HepG2 (cell line): Measurements from ENCODE around the gene CUL7. TPM values are rescaled to one million over a fixed set of nuclear protein-coding genes. Genes with fewer than 3 reads are reported as not detected.
A peak's percentile ranks its signal among the peaks of the same experiment; 100 is the strongest.

Source experiments
- ATF1 ChIP-seq: IDR thresholded peaks from 2 replicates; pipeline ENCODE4 v1.6.1; 2016; ENCODE audit warnings: mild to moderate bottlenecking, control low read depth
- CSRNP2 ChIP-seq: sonication (generic); formaldehyde crosslinking; conservative IDR thresholded peaks from 2 replicates; pipeline ENCODE4 v1.8.0; 2022; ENCODE audit warnings: low read depth, missing genetic modification reagents
- ETV5 ChIP-seq: IDR thresholded peaks from 2 replicates; pipeline ENCODE4 v1.6.1; 2018; ENCODE audit warnings: missing biosample characterization, missing genetic modification reagents, inconsistent platforms, borderline replicate concordance
- FOXO4 ChIP-seq: sonication (generic); formaldehyde crosslinking; conservative IDR thresholded peaks from 2 replicates; pipeline ENCODE4 v1.8.1; 2023; ENCODE audit warnings: missing genetic modification reagents
- HCFC1 ChIP-seq: fragments of 150-350 bp; IDR thresholded peaks from 2 replicates; pipeline ENCODE4 v1.6.1; 2014; ENCODE audit warnings: low read depth, low read length
- HIVEP1 ChIP-seq: sonication (generic); formaldehyde crosslinking; IDR thresholded peaks from 2 replicates; pipeline ENCODE4 v1.4.0; 2020; ENCODE audit warnings: mild to moderate bottlenecking, missing genetic modification reagents
- HNF1A ChIP-seq, 2 experiments: sonication (generic) in 1 of 2; formaldehyde crosslinking in 1 of 2; IDR thresholded peaks; 2 replicates each; pipeline versions ENCODE4 v1.4.0 to v1.6.1; 2016 to 2020; ENCODE audit warnings: borderline replicate concordance in 1 of 2, low read depth in 1 of 2, mild to moderate bottlenecking in 1 of 2, missing genetic modification reagents in 1 of 2
- NFYC ChIP-seq: IDR thresholded peaks from 2 replicates; pipeline ENCODE4 v1.6.1; 2016; ENCODE audit warnings: missing genetic modification reagents, missing compliant biosample characterization
- NR3C1 ChIP-seq: sonication (generic); formaldehyde crosslinking; IDR thresholded peaks from 2 replicates; pipeline ENCODE4 v1.4.0; 2020; ENCODE audit warnings: missing genetic modification reagents
- ONECUT2 ChIP-seq: sonication (generic); formaldehyde crosslinking; IDR thresholded peaks from 2 replicates; pipeline ENCODE4 v1.4.0; 2020; ENCODE audit warnings: missing genetic modification reagents
- REL ChIP-seq: sonication (generic); formaldehyde crosslinking; conservative IDR thresholded peaks from 2 replicates; pipeline ENCODE4 v1.8.0; 2022; ENCODE audit warnings: mild to moderate bottlenecking, missing genetic modification reagents, moderate library complexity
- SMARCC2 ChIP-seq: fragments of 450-650 bp; IDR thresholded peaks from 2 replicates; pipeline ENCODE4 v1.6.1; 2017; ENCODE audit warnings: antibody characterized with exemption, mild to moderate bottlenecking
- THAP8 ChIP-seq: sonication (generic); formaldehyde crosslinking; IDR thresholded peaks from 2 replicates; pipeline ENCODE4 v1.5.1; 2020; ENCODE audit warnings: missing genetic modification reagents, mild to moderate bottlenecking, borderline replicate concordance
- ZBTB39 ChIP-seq: sonication (generic); formaldehyde crosslinking; IDR thresholded peaks from 2 replicates; pipeline ENCODE4 v1.5.0; 2020; ENCODE audit warnings: missing genetic modification reagents
- ZFYVE20 ChIP-seq: sonication (generic); formaldehyde crosslinking; IDR thresholded peaks from 2 replicates; pipeline ENCODE4 v1.8.0; 2023; ENCODE audit warnings: low read depth, mild to moderate bottlenecking, moderate library complexity, missing genetic modification reagents, borderline replicate concordance
- ZMAT3 ChIP-seq: sonication (generic); formaldehyde crosslinking; conservative IDR thresholded peaks from 2 replicates; pipeline ENCODE4 v1.7.0; 2021; ENCODE audit warnings: missing genetic modification reagents
- ZNF234 ChIP-seq: sonication (generic); formaldehyde crosslinking; conservative IDR thresholded peaks from 2 replicates; pipeline ENCODE4 v1.5.1; 2020; ENCODE audit warnings: mild to moderate bottlenecking, missing genetic modification reagents
- ZNF235 ChIP-seq: sonication (generic); formaldehyde crosslinking; IDR thresholded peaks from 2 replicates; pipeline ENCODE4 v1.8.1; 2023; ENCODE audit warnings: mild to moderate bottlenecking, missing genetic modification reagents, borderline replicate concordance
- ZNF329 ChIP-seq: sonication (generic); formaldehyde crosslinking; IDR thresholded peaks from 2 replicates; pipeline ENCODE4 v1.9.0; 2021; ENCODE audit warnings: low read depth, mild to moderate bottlenecking, missing genetic modification reagents
- polyA plus RNA-seq, 8 experiments: library from polyadenylated mRNA; depleted of rRNA in 3 of 8; stranded (reverse) in 7 of 8; unstranded in 1 of 8; fragments of >200 nt; fragmentation: Illumina TruSeq in 4 of 8; extraction: Trizol in 4 of 8; gene quantifications; 2 replicates each; pipeline versions ENCODE4 v1.2.1 to v1.2.3, GENCODE V29; 2011 to 2016; ENCODE audit warnings: low read depth in 4 of 8, missing spikeins in 1 of 8, mixed read lengths in 1 of 8; ENCODE audit not compliant: insufficient read depth in 1 of 8
- total RNA-seq, 5 experiments: library from RNA; depleted of rRNA; stranded (reverse); fragments of >200 nt; fragmentation: Illumina TruSeq; extraction: Trizol; gene quantifications; 2 replicates each; pipeline ENCODE4 v1.2.3, GENCODE V29; 2016; ENCODE audit warnings: low read depth in 1 of 5

CUL7 gene
- total and polyA plus RNA-seq, 2 of the 13 experiments (the other 11 are each of a cell fraction or from before 2014, with no cell fraction given): 32.0 to 60.7 TPM

GRCh38 chr6:43093436-43094289, 40.0 kb upstream of the CUL7 start (continued):
- no peak for TF ChIP-seq THAP8 (CRISPR knock-in tag)
- 0 out of 2 replicates have a peak, but pooled peaks have one; percentile 15 for TF ChIP-seq ETV5
- peak; percentile 84 for TF ChIP-seq NFYC (CRISPR knock-in tag)
- TF ChIP-seq ZNF329: no peak
- no peak for TF ChIP-seq HIVEP1 (CRISPR knock-in tag)
- TF ChIP-seq ZFYVE20 (CRISPR knock-in tag): no peak
- no peak for TF ChIP-seq FOXO4 (CRISPR knock-in tag)
- no peak for TF ChIP-seq HCFC1
- no peak for TF ChIP-seq ONECUT2 (CRISPR knock-in tag)
- TF ChIP-seq HNF1A (IDR thresholded peaks at IDR 0.05; ENCODE audit: low read depth): 0 out of 2 replicates have a peak, but pooled peaks have one; percentile 29
- no peak for TF ChIP-seq HNF1A (CRISPR knock-in tag; IDR thresholded peaks at IDR 0.05; ENCODE audit: borderline replicate concordance)
- TF ChIP-seq SMARCC2: no peak
- TF ChIP-seq ZNF234 (CRISPR knock-in tag): no peak
- no peak for TF ChIP-seq ZMAT3 (CRISPR knock-in tag)
- TF ChIP-seq ZBTB39 (CRISPR knock-in tag): no peak
- no peak for TF ChIP-seq NR3C1
- no peak for TF ChIP-seq ZNF235 (CRISPR knock-in tag)
- TF ChIP-seq REL (CRISPR knock-in tag): no peak
- no peak for TF ChIP-seq CSRNP2 (CRISPR knock-in tag)
- peak; percentile 67 for TF ChIP-seq ATF1 (CRISPR knock-in tag)
